ENCODE results near the gene ZNF79.

The ZNF79 gene

GRCh38 chr9:127423934-127424675, at the start of gene ZNF79:
Gene ZNF79 (plus strand): TSS chr9:127424382. CDS start chr9:127424788, 406 bp downstream.
- in situ Hi-C loops (cut with HindIII; ENCODE audit: low sequenced_read_pairs) = no loop called here
- peak within 1 kb of the TSS; percentile 90 for H3K4me3 ChIP-seq (ENCODE audit: low read depth, low read length)
- DNase-seq (ENCODE audit: low read depth) = peak; percentile 76
- TF ChIP-seq, protein P1, sequence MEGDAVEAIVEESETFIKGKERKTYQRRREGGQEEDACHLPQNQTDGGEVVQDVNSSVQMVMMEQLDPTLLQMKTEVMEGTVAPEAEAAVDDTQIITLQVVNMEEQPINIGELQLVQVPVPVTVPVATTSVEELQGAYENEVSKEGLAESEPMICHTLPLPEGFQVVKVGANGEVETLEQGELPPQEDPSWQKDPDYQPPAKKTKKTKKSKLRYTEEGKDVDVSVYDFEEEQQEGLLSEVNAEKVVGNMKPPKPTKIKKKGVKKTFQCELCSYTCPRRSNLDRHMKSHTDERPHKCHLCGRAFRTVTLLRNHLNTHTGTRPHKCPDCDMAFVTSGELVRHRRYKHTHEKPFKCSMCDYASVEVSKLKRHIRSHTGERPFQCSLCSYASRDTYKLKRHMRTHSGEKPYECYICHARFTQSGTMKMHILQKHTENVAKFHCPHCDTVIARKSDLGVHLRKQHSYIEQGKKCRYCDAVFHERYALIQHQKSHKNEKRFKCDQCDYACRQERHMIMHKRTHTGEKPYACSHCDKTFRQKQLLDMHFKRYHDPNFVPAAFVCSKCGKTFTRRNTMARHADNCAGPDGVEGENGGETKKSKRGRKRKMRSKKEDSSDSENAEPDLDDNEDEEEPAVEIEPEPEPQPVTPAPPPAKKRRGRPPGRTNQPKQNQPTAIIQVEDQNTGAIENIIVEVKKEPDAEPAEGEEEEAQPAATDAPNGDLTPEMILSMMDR (IDR thresholded peaks at IDR 0.05; ENCODE audit: low read depth, low read length, missing control alignments) = no peak

GRCh38 chr9:127380479-127380878, 43.7 kb upstream of the ZNF79 start:
- TF ChIP-seq, protein P1 (IDR thresholded peaks at IDR 0.05; ENCODE audit: low read depth, low read length, missing control alignments) = no peak
- in situ Hi-C loops (cut with HindIII; ENCODE audit: low sequenced_read_pairs) = no loop called here
- DNase-seq (ENCODE audit: low read depth) = no peak
- no peak overlapping the region for H3K4me3 ChIP-seq (ENCODE audit: low read depth, low read length)

- in situ Hi-C loops (cut with HindIII; ENCODE audit: low sequenced_read_pairs) = no loop called here
- TF ChIP-seq, protein P1 (IDR thresholded peaks at IDR 0.05; ENCODE audit: low read depth, low read length, missing control alignments) = no peak
- no peak for DNase-seq (ENCODE audit: low read depth)
- H3K4me3 ChIP-seq (ENCODE audit: low read depth, low read length) = no peak overlapping the region
Observed at GRCh38 chr9:127382541-127382940, 41.6 kb upstream of the ZNF79 start.

DNA sequence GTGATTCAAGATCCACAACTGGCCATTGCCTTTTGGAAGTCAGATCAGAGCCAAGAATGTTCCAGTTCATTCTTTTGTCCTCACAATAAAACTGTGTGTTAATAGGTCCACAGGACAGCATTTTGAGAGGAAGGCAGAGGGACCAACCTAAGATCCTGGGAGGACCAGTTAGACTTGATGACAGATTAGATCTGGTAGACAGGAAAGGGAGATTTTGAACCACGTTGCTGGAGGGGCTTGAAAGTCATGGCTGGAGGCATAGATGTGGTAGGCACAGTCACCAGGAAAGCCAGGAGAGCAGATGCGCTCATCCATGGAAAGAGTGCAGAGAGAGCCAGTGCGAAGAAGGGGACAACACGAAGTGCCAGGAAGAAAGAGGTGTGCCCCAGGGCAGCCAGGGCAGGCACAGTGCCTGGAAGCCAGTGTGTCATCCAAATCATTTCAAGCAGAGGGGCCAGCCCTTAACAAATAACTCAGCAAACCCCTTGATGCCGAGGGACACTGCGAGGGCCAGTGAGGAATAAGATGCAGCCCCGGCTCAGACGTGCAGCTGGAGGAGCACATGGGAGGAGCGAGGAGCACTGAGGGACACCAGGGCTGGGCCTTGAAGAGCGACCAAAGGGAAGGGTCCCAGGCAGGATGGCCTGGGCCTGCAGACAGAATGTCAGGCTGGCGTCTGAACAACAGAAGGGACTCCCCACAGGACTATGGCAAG, 40.0 kb upstream of the ZNF79 start:
- in situ Hi-C loops (cut with HindIII; ENCODE audit: low sequenced_read_pairs) = no loop called here
- H3K4me3 ChIP-seq (ENCODE audit: low read depth, low read length) = no peak overlapping the region
- DNase-seq (ENCODE audit: low read depth) = no peak
- TF ChIP-seq, protein P1 (IDR thresholded peaks at IDR 0.05; ENCODE audit: low read depth, low read length, missing control alignments) = no peak

DNA sequence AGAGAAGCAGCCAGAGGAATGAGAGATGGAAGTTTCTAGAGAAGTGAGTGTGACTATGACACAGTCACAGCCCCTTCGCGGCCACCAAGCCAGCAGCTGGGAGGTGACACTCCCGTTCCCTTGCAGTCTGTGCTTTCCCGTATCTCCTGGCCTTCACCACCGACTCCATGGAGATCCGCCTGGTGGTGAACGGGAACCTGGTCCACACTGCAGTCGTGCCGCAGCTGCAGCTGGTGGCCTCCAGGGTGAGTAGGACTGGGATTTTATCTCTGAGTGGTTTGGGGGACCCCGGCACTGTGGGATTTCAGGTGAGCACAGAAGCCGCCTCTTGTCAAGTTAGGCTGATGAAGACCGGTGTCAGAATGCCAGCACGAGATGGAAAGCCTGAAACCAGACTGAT, 39.3 kb upstream of the ZNF79 start:
- H3K4me3 ChIP-seq (ENCODE audit: low read depth, low read length) = no peak overlapping the region
- TF ChIP-seq, protein P1 (IDR thresholded peaks at IDR 0.05; ENCODE audit: low read depth, low read length, missing control alignments) = no peak
- DNase-seq (ENCODE audit: low read depth) = no peak
- in situ Hi-C loops (cut with HindIII; ENCODE audit: low sequenced_read_pairs) = no loop called here

GRCh38 chr9:127386249-127386648, 37.9 kb upstream of the ZNF79 start:
- H3K4me3 ChIP-seq (ENCODE audit: low read depth, low read length) = no peak overlapping the region
- DNase-seq (ENCODE audit: low read depth) = no peak
- TF ChIP-seq, protein P1 (IDR thresholded peaks at IDR 0.05; ENCODE audit: low read depth, low read length, missing control alignments) = no peak
- in situ Hi-C loops (cut with HindIII; ENCODE audit: low sequenced_read_pairs) = no loop called here
